Measurements from ENCODE around the gene MYO16. TPM values are rescaled to one million over a fixed set of nuclear protein-coding genes. Genes with fewer than 3 reads are reported as not detected.

MYO16 gene
- polyA plus RNA-seq, 3 donors = 0.37 to 0.60 (median 0.44) TPM

GRCh38 chr13:108650271-108650670, 20.9 kb downstream of the MYO16 start:
- DNase-seq (ENCODE audit: extremely low read depth in 1 of 11, low read depth in 9 of 11, low spot score in 4 of 11) = no peak

GRCh38 chr13:108656742-108657141, 27.3 kb downstream of the MYO16 start:
- DNase-seq (ENCODE audit: extremely low read depth in 1 of 11, low read depth in 9 of 11, low spot score in 4 of 11) = no peak

DNA sequence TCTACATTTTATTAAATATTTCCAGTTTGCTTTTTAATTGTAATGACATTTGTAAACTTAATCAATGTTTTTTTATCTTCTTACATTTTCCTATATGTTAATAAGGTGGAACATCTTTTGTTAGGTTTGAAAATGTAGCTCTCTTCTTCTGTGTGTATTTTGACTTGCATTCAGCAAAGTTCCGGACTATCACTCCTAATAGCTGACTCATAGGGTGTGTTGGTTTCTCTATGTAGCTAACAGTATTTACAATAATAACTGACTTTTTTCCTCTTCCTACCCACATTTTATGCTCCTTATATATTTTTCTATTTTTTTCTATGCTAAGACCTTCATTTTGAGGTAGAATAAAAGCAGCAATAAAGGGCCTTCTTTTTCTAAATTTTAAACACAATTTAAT, 28.1 kb downstream of the MYO16 start:
- no peak for DNase-seq (ENCODE audit: extremely low read depth in 1 of 11, low read depth in 9 of 11, low spot score in 4 of 11)

DNA sequence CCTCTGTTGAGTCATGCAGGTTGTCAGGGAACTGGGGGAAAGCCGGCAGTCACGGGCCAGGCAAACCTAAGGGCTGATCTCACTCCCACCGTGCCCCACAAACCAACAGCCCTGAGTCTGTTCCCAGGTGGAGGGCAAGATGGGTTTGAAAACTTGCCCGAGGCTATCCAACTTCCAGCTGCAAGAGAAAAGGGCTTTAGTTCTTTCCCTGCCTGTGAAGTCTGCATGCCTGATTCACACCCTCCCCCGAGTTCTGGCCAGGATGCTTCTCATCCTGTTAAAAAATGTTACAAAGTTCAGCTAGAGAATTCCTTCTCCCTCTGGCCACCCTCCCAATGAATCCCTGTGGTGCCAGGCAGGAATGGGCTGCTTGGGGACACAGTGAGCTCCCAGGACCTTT, 33.1 kb downstream of the MYO16 start:
- no peak for DNase-seq (ENCODE audit: extremely low read depth in 1 of 11, low read depth in 9 of 11, low spot score in 4 of 11)

DNA sequence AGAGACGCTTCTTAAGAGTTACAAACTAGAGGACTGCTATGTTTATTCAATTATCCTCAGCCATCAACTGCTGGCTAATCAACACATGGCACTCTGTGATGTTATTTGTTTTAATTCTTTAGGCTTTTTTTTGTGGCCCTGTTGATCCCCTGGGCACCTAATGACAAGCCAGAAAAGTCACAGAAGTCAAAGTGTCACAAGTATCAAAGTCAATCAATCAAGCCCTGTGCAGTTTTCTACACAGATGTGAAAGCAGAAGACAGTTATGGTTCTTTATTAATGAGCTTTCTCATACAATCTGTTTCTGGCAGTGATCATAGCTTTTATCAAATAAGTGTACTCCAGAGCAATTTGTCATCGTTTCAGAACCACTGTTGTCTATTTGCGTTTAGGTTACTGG, 34.3 kb downstream of the MYO16 start:
- no peak for DNase-seq (ENCODE audit: extremely low read depth in 1 of 11, low read depth in 9 of 11, low spot score in 4 of 11)

- DNase-seq (ENCODE audit: extremely low read depth in 1 of 11, low read depth in 9 of 11, low spot score in 4 of 11) = no peak
Observed at GRCh38 chr13:108667205-108667604, 37.8 kb downstream of the MYO16 start.

- DNase-seq (ENCODE audit: extremely low read depth in 1 of 11, low read depth in 9 of 11, low spot score in 4 of 11) = no peak
Observed at GRCh38 chr13:108669381-108669780, 40.0 kb downstream of the MYO16 start.

DNA sequence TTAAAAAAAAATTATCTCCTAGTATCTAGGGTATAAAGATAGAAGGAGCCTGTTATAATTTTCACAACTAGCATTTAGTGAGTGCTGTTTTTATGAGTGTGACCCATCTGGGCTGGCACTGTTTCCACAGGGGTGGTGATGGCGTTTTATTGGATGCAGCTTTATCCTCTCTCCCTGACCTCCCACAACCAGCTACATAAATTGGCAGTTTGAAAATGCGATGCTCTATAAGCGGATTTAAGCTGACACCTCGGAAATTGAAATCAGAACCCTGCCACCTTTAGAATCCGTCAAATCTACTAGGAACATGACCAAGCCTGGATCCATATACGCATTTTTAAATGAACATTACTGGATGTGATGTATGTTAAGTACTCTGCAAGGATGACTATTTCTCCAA, 44.9 kb downstream of the MYO16 start:
- DNase-seq (ENCODE audit: extremely low read depth in 1 of 11, low read depth in 9 of 11, low spot score in 4 of 11) = no peak

- no peak for DNase-seq (ENCODE audit: extremely low read depth in 1 of 11, low read depth in 9 of 11, low spot score in 4 of 11)
Observed at GRCh38 chr13:108674771-108675170, 45.4 kb downstream of the MYO16 start.

DNA sequence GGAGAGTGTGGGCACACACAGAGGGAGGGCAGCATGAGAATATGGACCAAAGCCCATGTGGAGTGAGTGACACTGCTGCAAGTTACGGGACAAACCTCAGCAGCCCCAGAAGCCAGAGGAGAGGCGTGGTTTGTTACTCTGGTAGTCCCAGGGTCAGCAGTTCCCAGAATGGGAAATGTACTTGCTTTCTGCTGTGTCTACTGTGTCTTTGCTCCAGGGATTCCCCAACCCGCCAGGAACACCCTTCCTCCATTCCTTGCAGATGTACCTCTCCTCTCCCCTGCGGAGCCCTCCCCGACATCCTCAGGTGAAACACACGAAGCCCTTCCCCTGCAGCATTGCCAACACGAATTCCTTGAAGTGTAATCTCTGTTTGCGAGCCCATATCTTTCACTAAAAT, 47.2 kb downstream of the MYO16 start:
- no peak for DNase-seq (ENCODE audit: extremely low read depth in 1 of 11, low read depth in 9 of 11, low spot score in 4 of 11)

DNA sequence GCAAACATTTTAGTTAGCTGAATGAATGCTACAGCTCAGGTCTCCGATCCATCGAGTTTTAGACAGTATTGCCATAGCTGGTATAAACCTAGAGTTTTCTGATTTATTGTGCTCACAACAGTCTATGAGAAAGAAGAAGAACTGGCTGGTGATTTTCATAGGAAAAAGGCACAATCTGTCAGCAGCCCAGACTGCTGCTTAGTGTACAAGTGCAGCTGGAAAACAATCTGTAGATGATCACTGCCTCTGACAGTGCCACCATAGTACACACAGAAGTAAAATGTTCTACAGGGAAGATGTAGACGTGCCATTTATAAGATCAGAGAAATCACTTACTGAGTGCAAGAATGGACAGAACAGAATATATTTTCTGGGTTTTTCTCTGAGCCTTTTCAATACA, 48.4 kb downstream of the MYO16 start:
- DNase-seq (ENCODE audit: extremely low read depth in 1 of 11, low read depth in 9 of 11, low spot score in 4 of 11) = no peak

- no peak for DNase-seq (ENCODE audit: extremely low read depth in 1 of 11, low read depth in 9 of 11, low spot score in 4 of 11)
Observed at GRCh38 chr13:108680011-108680410, 50.6 kb downstream of the MYO16 start.

- DNase-seq (ENCODE audit: extremely low read depth in 1 of 11, low read depth in 9 of 11, low spot score in 4 of 11) = no peak
Observed at GRCh38 chr13:108681986-108682575, 52.7 kb downstream of the MYO16 start.

- DNase-seq (ENCODE audit: extremely low read depth in 1 of 11, low read depth in 9 of 11, low spot score in 4 of 11) = no peak
Observed at GRCh38 chr13:108682714-108683113, 53.3 kb downstream of the MYO16 start.

DNA sequence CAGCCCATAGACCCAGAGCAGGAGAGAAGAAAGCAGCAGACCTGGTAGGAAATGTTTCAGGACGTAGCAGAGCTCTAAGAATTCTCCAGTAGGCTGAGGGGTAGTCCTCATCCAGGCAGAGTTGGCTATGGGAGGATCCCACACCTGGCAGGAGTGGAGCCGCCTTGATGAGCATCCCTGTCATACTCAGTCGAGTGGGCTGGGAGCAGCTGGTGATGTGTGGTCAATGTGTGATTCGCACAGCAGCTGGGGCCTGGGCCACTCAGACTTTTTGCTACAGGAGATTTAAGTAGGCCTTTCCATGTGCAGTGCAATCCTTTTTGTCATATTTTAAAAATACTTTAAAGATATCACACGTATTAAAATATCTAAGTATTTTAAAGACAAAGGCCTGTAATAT, 56.6 kb downstream of the MYO16 start:
- DNase-seq (ENCODE audit: extremely low read depth in 1 of 11, low read depth in 9 of 11, low spot score in 4 of 11) = no peak

GRCh38 chr13:108690726-108691125, 61.3 kb downstream of the MYO16 start:
- DNase-seq (ENCODE audit: extremely low read depth in 1 of 11, low read depth in 9 of 11, low spot score in 4 of 11) = no peak

DNA sequence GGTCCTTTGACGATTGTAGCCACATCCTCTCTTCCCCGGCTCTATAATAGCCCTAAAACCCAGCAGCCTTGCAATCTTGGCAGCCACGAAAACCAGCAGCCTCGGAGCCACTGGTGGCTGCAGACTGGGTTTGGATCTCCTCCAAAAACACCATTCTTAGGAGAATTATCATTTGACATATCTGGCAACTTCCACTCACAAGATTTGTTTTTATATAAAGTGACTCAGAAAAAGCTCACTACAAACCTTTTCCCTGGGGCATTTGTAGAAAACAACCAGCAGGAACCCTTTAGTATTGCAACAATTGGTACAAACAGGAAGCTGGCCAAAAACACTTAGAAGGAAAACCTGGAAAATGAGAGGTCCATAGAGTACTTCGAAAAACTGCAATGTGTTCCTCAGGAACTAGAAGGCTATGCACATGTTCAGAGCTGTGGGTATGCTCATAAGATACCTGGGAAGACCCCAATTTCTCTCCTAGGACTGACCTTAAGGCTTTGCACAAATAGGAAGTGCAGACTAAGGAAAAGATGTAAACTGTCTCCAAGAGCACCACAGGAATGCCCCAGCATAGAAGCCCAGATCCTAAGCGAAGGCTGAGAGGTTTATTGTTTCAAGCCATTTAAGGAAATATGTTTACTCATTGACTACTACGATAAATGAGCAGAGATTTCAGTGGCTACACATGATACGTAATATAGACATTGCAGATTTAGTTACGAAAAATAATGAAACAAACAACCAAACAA, 71.2 kb downstream of the MYO16 start:
- no peak for DNase-seq (ENCODE audit: extremely low read depth in 1 of 11, low read depth in 9 of 11, low spot score in 4 of 11)

GRCh38 chr13:108702171-108702570, 72.8 kb downstream of the MYO16 start:
- no peak for DNase-seq (ENCODE audit: extremely low read depth in 1 of 11, low read depth in 9 of 11, low spot score in 4 of 11)

- DNase-seq (ENCODE audit: extremely low read depth in 1 of 11, low read depth in 9 of 11, low spot score in 4 of 11) = no peak
Observed at GRCh38 chr13:108705031-108705430, 75.6 kb downstream of the MYO16 start.

GRCh38 chr13:108707584-108707983, 78.2 kb downstream of the MYO16 start:
- DNase-seq (ENCODE audit: extremely low read depth in 1 of 11, low read depth in 9 of 11, low spot score in 4 of 11) = no peak

GRCh38 chr13:108708921-108709320, 79.5 kb downstream of the MYO16 start:
- no peak for DNase-seq (ENCODE audit: extremely low read depth in 1 of 11, low read depth in 9 of 11, low spot score in 4 of 11)
